HepG2 (cell line): ENCODE measurements around the gene UBFD1. TPM values are rescaled to one million over a fixed set of nuclear protein-coding genes. Genes with fewer than 3 reads are reported as not detected.
A peak's percentile ranks its signal among the peaks of the same experiment; 100 is the strongest.

Experiments used
- BHLHE40 ChIP-seq: IDR thresholded peaks from 2 replicates; pipeline ENCODE4 v1.6.1; 2011; ENCODE audit warnings: low read length, improper control_type of control experiment
- CBFB ChIP-seq: sonication (generic); formaldehyde crosslinking; IDR thresholded peaks from 2 replicates; pipeline ENCODE4 v1.4.0; 2020; ENCODE audit warnings: missing genetic modification reagents
- FOXM1 ChIP-seq: sonication (generic); formaldehyde crosslinking; IDR thresholded peaks from 2 replicates; pipeline ENCODE4 v1.5.0; 2020; ENCODE audit warnings: missing genetic modification reagents
- GTF3A ChIP-seq: sonication (generic); formaldehyde crosslinking; conservative IDR thresholded peaks from 2 replicates; pipeline ENCODE4 v1.4.0; 2020; ENCODE audit warnings: mild to moderate bottlenecking, missing genetic modification reagents
- MAF1 ChIP-seq: sonication (generic); formaldehyde crosslinking; IDR thresholded peaks from 2 replicates; pipeline ENCODE4 v1.5.0; 2020; ENCODE audit warnings: missing genetic modification reagents, borderline replicate concordance
- NAIF1 ChIP-seq: sonication (generic); formaldehyde crosslinking; IDR thresholded peaks from 2 replicates; pipeline ENCODE4 v1.5.0; 2020; ENCODE audit warnings: mild to moderate bottlenecking, missing genetic modification reagents, borderline replicate concordance
- NPAS2 ChIP-seq: sonication (generic); formaldehyde crosslinking; IDR thresholded peaks from 2 replicates; pipeline ENCODE4 v1.8.0; 2022; ENCODE audit warnings: mild to moderate bottlenecking, missing genetic modification reagents, borderline replicate concordance
- PCBP2 ChIP-seq: fragments of 200-400 bp; formaldehyde crosslinking; optimal IDR thresholded peaks from 2 replicates; pipeline ENCODE3; 2018; ENCODE audit warnings: low read length, low read depth; ENCODE audit not compliant: poor library complexity, severe bottlenecking
- PHF5A ChIP-seq: IDR thresholded peaks from one replicate; pipeline ENCODE4 v1.6.1; 2018; ENCODE audit warnings: low read depth, missing genetic modification reagents; ENCODE audit not compliant: unreplicated experiment
- PRPF4 ChIP-seq: fragments of 200-400 bp; formaldehyde crosslinking; IDR thresholded peaks from 2 replicates; pipeline ENCODE4 v1.6.1; 2016; ENCODE audit warnings: low read length, low read depth; ENCODE audit not compliant: poor library complexity, severe bottlenecking
- SSRP1 ChIP-seq: IDR thresholded peaks from 2 replicates; pipeline ENCODE4 v1.6.1; 2016; ENCODE audit warnings: control low read depth
- ZC3H4 ChIP-seq: sonication (generic); formaldehyde crosslinking; IDR thresholded peaks from 2 replicates; pipeline ENCODE4 v1.4.0; 2020; ENCODE audit warnings: missing genetic modification reagents, borderline replicate concordance
- ZNF543 ChIP-seq: sonication (generic); formaldehyde crosslinking; IDR thresholded peaks from 2 replicates; pipeline ENCODE4 v1.4.0; 2020; ENCODE audit warnings: mild to moderate bottlenecking, missing genetic modification reagents
- ZNF841 ChIP-seq: sonication (generic); formaldehyde crosslinking; IDR thresholded peaks from 2 replicates; pipeline ENCODE4 v1.8.1; 2023; ENCODE audit warnings: missing genetic modification reagents, borderline replicate concordance
- polyA plus RNA-seq, 8 experiments: library from polyadenylated mRNA; depleted of rRNA in 3 of 8; stranded (reverse) in 7 of 8; unstranded in 1 of 8; fragments of >200 nt; fragmentation: Illumina TruSeq in 4 of 8; extraction: Trizol in 4 of 8; gene quantifications; 2 replicates each; pipeline versions ENCODE4 v1.2.1 to v1.2.3, GENCODE V29; 2011 to 2016; ENCODE audit warnings: low read depth in 4 of 8, missing spikeins in 1 of 8, mixed read lengths in 1 of 8; ENCODE audit not compliant: insufficient read depth in 1 of 8
- total RNA-seq, 5 experiments: library from RNA; depleted of rRNA; stranded (reverse); fragments of >200 nt; fragmentation: Illumina TruSeq; extraction: Trizol; gene quantifications; 2 replicates each; pipeline ENCODE4 v1.2.3, GENCODE V29; 2016; ENCODE audit warnings: low read depth in 1 of 5
- TF ChIP-seq, protein P1 (sequence below): sonication (generic); formaldehyde crosslinking; IDR thresholded peaks from 2 replicates; pipeline ENCODE4 v1.5.1; 2020; ENCODE audit warnings: missing genetic modification reagents, mild to moderate bottlenecking, borderline replicate concordance
- TF ChIP-seq, protein P2 (sequence below): sonication (generic); formaldehyde crosslinking; IDR thresholded peaks from 2 replicates; pipeline ENCODE4 v1.4.0; 2020; ENCODE audit warnings: missing genetic modification reagents, borderline replicate concordance
- TF ChIP-seq, protein P3 (sequence below), 2 experiments: fragments of 450-650 bp in 1 of 2; sonication (generic) in 1 of 2; formaldehyde crosslinking; IDR thresholded peaks; 2 replicates each; pipeline versions ENCODE4 v1.5.0 to v1.8.0; 2020 to 2022; ENCODE audit warnings: mild to moderate bottlenecking in 1 of 2, missing genetic modification reagents in 1 of 2
- TF ChIP-seq, protein P4 (sequence below): sonication (generic); formaldehyde crosslinking; IDR thresholded peaks from 2 replicates; pipeline ENCODE4 v1.4.0; 2020; ENCODE audit warnings: missing genetic modification reagents

UBFD1 gene
- total and polyA plus RNA-seq, 2 of the 13 experiments (the other 11 are each of a cell fraction or from before 2014, with no cell fraction given) = 100 to 111 TPM

DNA sequence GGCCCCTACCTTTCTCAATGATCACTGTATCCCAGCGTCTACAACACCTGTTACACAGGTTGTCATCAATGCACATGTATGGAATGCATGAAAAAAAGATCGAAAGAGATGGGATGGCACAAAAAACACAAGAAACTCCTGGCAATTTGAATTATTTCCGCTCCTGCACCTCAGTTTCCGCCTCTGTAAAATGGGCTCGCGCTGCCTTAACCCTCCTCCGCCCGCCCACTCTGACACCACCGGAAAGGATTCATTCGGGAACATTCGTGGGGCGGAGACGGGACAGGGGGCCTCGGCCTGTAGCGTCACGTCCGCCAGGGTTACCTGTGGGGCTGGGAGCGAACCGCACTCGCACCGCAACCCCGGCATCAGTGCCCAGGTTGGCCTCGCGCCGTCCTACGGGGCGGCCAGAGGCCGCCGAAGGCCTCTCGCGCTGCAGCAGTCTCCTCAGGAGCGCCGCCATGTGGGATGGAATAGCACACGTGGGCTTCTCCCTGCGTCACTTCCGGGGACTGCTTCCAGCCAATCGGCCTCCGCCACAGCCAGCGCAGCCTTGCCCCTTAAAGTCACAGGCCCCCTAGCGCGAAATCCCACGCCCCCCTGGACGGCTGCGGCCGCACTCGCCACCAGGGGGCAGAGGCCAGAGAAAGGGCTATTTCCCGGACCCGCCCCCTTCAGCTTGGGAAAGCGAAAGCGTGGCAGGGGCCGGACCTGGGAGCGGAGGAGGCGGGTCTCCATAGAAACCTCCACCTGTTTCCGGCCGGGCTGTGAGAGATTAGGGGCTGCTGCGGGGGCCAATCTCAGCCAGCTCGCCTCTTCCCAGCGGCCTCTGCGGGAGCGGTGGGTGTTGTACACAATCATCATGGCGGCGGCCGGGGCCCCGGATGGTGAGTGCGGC, at the start of gene UBFD1, which contains the start of gene EARS2 (continued):
- TF ChIP-seq, protein P1, sequence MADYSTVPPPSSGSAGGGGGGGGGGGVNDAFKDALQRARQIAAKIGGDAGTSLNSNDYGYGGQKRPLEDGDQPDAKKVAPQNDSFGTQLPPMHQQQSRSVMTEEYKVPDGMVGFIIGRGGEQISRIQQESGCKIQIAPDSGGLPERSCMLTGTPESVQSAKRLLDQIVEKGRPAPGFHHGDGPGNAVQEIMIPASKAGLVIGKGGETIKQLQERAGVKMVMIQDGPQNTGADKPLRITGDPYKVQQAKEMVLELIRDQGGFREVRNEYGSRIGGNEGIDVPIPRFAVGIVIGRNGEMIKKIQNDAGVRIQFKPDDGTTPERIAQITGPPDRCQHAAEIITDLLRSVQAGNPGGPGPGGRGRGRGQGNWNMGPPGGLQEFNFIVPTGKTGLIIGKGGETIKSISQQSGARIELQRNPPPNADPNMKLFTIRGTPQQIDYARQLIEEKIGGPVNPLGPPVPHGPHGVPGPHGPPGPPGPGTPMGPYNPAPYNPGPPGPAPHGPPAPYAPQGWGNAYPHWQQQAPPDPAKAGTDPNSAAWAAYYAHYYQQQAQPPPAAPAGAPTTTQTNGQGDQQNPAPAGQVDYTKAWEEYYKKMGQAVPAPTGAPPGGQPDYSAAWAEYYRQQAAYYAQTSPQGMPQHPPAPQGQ (CRISPR knock-in tag) = peak; percentile 95; the same call in 1 of the 2 replicates
- TF ChIP-seq NPAS2 (no peak), SSRP1 (CRISPR knock-in tag) (peak; percentile 71), ZC3H4 (no peak; the same call in 1 of the 2 replicates), BHLHE40 (peak; percentile 45), ZNF841 (no peak; the same call in 1 of the 2 replicates), GTF3A (CRISPR knock-in tag) (peak; percentile 30; the same call in 1 of the 2 replicates), PCBP2 (no peak), PRPF4 (peak; percentile 27), ZNF543 (CRISPR knock-in tag) (peak; percentile 82; the same call in 1 of the 2 replicates), PHF5A (CRISPR knock-in tag) (peak; percentile 99), MAF1 (CRISPR knock-in tag) (peak; percentile 92), NAIF1 (CRISPR knock-in tag) (peak; percentile 96), FOXM1 (CRISPR knock-in tag) (peak; percentile 74; the same call in 1 of the 2 replicates), CBFB (CRISPR knock-in tag) (peak; percentile 90)
- TF ChIP-seq, protein P2, sequence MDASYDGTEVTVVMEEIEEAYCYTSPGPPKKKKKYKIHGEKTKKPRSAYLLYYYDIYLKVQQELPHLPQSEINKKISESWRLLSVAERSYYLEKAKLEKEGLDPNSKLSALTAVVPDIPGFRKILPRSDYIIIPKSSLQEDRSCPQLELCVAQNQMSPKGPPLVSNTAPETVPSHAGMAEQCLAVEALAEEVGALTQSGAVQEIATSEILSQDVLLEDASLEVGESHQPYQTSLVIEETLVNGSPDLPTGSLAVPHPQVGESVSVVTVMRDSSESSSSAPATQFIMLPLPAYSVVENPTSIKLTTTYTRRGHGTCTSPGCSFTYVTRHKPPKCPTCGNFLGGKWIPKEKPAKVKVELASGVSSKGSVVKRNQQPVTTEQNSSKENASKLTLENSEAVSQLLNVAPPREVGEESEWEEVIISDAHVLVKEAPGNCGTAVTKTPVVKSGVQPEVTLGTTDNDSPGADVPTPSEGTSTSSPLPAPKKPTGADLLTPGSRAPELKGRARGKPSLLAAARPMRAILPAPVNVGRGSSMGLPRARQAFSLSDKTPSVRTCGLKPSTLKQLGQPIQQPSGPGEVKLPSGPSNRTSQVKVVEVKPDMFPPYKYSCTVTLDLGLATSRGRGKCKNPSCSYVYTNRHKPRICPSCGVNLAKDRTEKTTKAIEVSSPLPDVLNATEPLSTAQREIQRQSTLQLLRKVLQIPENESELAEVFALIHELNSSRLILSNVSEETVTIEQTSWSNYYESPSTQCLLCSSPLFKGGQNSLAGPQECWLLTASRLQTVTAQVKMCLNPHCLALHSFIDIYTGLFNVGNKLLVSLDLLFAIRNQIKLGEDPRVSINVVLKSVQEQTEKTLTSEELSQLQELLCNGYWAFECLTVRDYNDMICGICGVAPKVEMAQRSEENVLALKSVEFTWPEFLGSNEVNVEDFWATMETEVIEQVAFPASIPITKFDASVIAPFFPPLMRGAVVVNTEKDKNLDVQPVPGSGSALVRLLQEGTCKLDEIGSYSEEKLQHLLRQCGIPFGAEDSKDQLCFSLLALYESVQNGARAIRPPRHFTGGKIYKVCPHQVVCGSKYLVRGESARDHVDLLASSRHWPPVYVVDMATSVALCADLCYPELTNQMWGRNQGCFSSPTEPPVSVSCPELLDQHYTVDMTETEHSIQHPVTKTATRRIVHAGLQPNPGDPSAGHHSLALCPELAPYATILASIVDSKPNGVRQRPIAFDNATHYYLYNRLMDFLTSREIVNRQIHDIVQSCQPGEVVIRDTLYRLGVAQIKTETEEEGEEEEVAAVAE = peak; percentile 88
- TF ChIP-seq, protein P3, sequence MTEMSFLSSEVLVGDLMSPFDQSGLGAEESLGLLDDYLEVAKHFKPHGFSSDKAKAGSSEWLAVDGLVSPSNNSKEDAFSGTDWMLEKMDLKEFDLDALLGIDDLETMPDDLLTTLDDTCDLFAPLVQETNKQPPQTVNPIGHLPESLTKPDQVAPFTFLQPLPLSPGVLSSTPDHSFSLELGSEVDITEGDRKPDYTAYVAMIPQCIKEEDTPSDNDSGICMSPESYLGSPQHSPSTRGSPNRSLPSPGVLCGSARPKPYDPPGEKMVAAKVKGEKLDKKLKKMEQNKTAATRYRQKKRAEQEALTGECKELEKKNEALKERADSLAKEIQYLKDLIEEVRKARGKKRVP (CRISPR knock-in tag; IDR thresholded peaks at IDR 0.05) = peak in 1 of 2 experiments; percentile 81; a peak in 2 of 4 replicates
- TF ChIP-seq, protein P4, sequence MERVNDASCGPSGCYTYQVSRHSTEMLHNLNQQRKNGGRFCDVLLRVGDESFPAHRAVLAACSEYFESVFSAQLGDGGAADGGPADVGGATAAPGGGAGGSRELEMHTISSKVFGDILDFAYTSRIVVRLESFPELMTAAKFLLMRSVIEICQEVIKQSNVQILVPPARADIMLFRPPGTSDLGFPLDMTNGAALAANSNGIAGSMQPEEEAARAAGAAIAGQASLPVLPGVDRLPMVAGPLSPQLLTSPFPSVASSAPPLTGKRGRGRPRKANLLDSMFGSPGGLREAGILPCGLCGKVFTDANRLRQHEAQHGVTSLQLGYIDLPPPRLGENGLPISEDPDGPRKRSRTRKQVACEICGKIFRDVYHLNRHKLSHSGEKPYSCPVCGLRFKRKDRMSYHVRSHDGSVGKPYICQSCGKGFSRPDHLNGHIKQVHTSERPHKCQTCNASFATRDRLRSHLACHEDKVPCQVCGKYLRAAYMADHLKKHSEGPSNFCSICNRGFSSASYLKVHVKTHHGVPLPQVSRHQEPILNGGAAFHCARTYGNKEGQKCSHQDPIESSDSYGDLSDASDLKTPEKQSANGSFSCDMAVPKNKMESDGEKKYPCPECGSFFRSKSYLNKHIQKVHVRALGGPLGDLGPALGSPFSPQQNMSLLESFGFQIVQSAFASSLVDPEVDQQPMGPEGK (CRISPR knock-in tag) = peak; percentile 96
